Chondrocyte (in vitro differentiated cells): ENCODE results near the gene CLCN5. TPM values are rescaled to one million over a fixed set of nuclear protein-coding genes. Genes with fewer than 3 reads are reported as not detected.

Experiments used
- DNase-seq: peaks from one replicate; pipeline ENCODE4 v3.0.0; 2021; ENCODE audit warnings: mixed read lengths, low spot score
- H3K27ac Mint-ChIP-seq: one replicate; pipeline ENCODE4 v1.8.0; 2021; ENCODE audit warnings: mild to moderate bottlenecking, moderate library complexity, mixed read lengths; ENCODE audit not compliant: unreplicated experiment
- H3K27me3 Mint-ChIP-seq: 2 replicates; pipeline ENCODE4 v1.8.0; 2021; ENCODE audit warnings: low read depth, mixed read lengths
- H3K36me3 Mint-ChIP-seq: 2 replicates; pipeline ENCODE4 v1.8.0; 2021; ENCODE audit warnings: low read depth, mixed read lengths
- H3K4me1 Mint-ChIP-seq: 2 replicates; pipeline ENCODE4 v1.8.0; 2021; ENCODE audit warnings: low read depth, mild to moderate bottlenecking, mixed read lengths
- H3K4me3 Mint-ChIP-seq: one replicate; pipeline ENCODE4 v1.8.0; 2021; ENCODE audit warnings: mild to moderate bottlenecking, moderate library complexity, mixed read lengths; ENCODE audit not compliant: unreplicated experiment
- H3K9me3 Mint-ChIP-seq: 2 replicates; pipeline ENCODE4 v1.8.0; 2021; ENCODE audit warnings: low read depth, mixed read lengths
- CTCF ChIP-seq: fragments of 200-600 bp; sonication (generic); IDR thresholded peaks from 2 replicates; pipeline ENCODE4 v1.5.0; 2021; ENCODE audit warnings: antibody characterized with exemption, mild to moderate bottlenecking, moderate library complexity
- total RNA-seq: library from RNA; stranded (reverse); gene quantifications from 3 replicates; pipeline ENCODE4 v1.2.1, GENCODE V29; 2021

Gene CLCN5
- total RNA-seq, 1 donor from 2014 or later = 17.9 TPM

- H3K4me1 Mint-ChIP-seq = no peaks in the 10 kb centered on the region
- H3K27ac Mint-ChIP-seq = no peak overlapping the region
- no peaks in the 10 kb centered on the region for H3K27me3 Mint-ChIP-seq
- TF ChIP-seq CTCF = no peak
- no peak overlapping the region for H3K4me3 Mint-ChIP-seq
- no peaks in the 10 kb centered on the region for H3K36me3 Mint-ChIP-seq
- peaks cover 3% of the 10 kb centered on the region for H3K9me3 Mint-ChIP-seq
- DNase-seq = no peak
These were observed 63.7 kb downstream of the CLCN5 start for GRCh38 chrX:49986058-49986457.

- peaks cover 9% of the 10 kb centered on the region for H3K9me3 Mint-ChIP-seq
- no peaks in the 10 kb centered on the region for H3K4me1 Mint-ChIP-seq
- H3K36me3 Mint-ChIP-seq = no peaks in the 10 kb centered on the region
- TF ChIP-seq CTCF = no peak
- DNase-seq = no peak
- H3K27ac Mint-ChIP-seq = no peak overlapping the region
- H3K4me3 Mint-ChIP-seq = no peak overlapping the region
- H3K27me3 Mint-ChIP-seq = no peaks in the 10 kb centered on the region
These were observed 65.3 kb downstream of the CLCN5 start for GRCh38 chrX:49987651-49988050.

DNA sequence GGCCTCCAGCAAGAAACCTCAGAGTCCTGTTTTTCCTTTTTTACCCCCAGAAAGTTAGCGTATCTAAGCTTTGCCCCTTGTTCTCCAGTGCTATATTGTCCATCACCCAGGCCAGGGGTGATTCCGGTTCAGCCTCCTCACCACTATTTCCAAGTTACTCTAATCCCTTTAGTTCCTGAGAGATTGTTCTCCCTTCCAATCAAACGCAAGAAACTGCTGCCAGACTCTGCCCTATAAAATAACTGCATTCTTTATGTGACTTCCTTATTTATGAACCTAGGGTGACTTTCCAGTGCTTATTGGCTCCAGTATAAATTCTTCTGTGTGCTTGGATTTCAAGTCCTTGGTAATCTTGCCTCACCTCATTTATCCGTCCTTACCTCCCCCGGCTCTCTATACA is 65.7 kb downstream of the CLCN5 start:
- no peaks in the 10 kb centered on the region for H3K36me3 Mint-ChIP-seq
- no peak for DNase-seq
- H3K27me3 Mint-ChIP-seq = no peaks in the 10 kb centered on the region
- H3K27ac Mint-ChIP-seq = no peak overlapping the region
- no peak for TF ChIP-seq CTCF
- no peak overlapping the region for H3K4me3 Mint-ChIP-seq
- H3K9me3 Mint-ChIP-seq = peaks cover 9% of the 10 kb centered on the region
- H3K4me1 Mint-ChIP-seq = no peaks in the 10 kb centered on the region

DNA sequence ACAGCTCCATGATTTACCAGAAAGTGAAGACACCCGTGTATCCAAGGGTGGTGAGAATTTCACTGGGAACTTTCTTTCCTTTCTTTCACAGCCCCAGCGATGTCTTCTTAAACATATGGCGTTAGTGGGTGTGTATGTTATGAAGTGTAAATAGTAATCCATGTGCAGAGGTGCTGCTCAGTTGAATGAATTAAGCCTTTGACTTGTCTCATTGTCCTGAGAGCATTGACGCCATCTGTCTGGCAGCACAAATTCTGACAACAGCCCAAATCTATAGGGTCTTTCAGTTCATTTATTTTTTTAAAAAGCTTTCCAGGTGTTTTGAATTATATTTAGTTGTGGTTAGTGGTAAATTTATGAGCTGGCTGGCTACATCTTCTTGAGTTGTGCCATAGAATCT is 69.4 kb downstream of the CLCN5 start:
- H3K27ac Mint-ChIP-seq = no peak overlapping the region
- peaks cover 6% of the 10 kb centered on the region for H3K4me1 Mint-ChIP-seq
- H3K36me3 Mint-ChIP-seq = no peaks in the 10 kb centered on the region
- H3K9me3 Mint-ChIP-seq = peaks cover 15% of the 10 kb centered on the region
- no peaks in the 10 kb centered on the region for H3K27me3 Mint-ChIP-seq
- no peak for TF ChIP-seq CTCF
- no peak overlapping the region for H3K4me3 Mint-ChIP-seq
- DNase-seq = no peak

DNA sequence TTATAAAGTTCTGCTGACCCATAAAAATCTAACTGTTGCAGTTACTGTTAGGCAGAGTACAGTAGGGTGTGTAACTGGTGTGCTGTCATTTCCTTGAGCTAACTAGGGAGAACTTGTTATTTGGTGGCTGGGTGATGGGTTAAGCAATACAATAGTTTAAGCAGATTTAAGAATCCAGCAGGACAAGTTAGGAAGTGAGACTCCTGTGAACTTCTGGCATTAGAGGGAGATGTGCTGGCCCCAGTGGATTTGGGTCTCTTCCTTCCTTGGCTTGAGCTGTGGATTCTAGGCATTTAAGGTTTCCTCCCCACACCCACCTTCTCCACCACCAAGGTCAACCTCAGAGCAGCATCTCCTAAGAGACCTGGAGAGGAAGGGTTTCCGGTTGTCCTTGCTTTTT is 70.5 kb downstream of the CLCN5 start:
- Mint-ChIP-seq H3K36me3 (no peaks in the 10 kb centered on the region), H3K27me3 (no peaks in the 10 kb centered on the region), H3K27ac (no peak overlapping the region), H3K4me3 (no peak overlapping the region), H3K4me1 (peaks cover 6% of the 10 kb centered on the region), H3K9me3 (peaks cover 18% of the 10 kb centered on the region)
- TF ChIP-seq CTCF = no peak
- DNase-seq = no peak
